Measurements from ENCODE around the gene TMC2. TPM values are rescaled to one million over a fixed set of nuclear protein-coding genes. Genes with fewer than 3 reads are reported as not detected.

TMC2 gene
- total RNA-seq, 2 donors from 2014 or later, result 0.26 TPM; not detected in 1

DNA sequence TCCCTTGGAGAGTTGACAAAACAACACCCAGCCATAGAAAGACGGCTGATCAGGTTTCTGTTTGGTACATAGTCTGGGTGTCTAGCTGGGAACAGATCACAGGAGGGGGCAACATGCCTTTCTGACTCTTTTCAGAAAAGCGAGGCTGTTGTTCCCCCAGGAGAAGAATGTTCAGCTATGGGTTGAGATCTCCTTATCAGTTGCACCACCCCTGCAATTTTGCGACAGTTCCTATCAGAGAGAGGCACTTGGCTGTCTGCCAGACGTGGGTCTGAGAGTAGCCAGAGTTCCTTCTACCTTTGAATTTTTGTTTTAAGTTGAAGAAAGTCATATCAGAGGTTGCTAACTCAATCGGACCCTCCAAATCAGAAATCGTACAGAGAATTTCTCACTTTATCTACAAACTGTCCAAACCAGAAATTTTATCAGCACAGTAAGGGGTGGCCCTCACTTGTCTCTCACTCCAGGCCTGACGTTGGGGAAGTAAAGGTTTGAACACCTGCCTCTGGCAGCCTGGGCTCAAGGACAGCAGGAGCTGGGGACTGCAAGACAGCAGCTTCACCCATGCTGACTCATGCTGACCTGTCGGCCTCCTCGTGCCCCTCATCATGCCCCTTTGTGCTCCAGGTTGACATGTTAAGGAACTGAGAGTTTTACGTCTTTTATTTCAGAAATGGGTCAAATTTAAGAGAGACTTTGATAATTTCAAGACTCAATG is 42.3 kb downstream of the TMC2 start:
- Histone ChIP-seq H3K4me1 (peaks cover 10% of the 10 kb centered on the region), H3K9me3 (no peaks in the 10 kb centered on the region), H3K36me3 (replicated peaks in 1 of 2; ENCODE audit: insufficient read depth in 1 of 2, low read depth in 2 of 2) (no peaks in the 10 kb centered on the region), H3K27me3 (no peaks in the 10 kb centered on the region), H3K27ac (no peak overlapping the region), H3K4me3 (no peak overlapping the region)
- intact Hi-C loops (cut with DNase I), result no loop called here
- no peak for TF ChIP-seq POLR2A (IDR thresholded peaks at IDR 0.05)
- TF ChIP-seq, protein P1, sequence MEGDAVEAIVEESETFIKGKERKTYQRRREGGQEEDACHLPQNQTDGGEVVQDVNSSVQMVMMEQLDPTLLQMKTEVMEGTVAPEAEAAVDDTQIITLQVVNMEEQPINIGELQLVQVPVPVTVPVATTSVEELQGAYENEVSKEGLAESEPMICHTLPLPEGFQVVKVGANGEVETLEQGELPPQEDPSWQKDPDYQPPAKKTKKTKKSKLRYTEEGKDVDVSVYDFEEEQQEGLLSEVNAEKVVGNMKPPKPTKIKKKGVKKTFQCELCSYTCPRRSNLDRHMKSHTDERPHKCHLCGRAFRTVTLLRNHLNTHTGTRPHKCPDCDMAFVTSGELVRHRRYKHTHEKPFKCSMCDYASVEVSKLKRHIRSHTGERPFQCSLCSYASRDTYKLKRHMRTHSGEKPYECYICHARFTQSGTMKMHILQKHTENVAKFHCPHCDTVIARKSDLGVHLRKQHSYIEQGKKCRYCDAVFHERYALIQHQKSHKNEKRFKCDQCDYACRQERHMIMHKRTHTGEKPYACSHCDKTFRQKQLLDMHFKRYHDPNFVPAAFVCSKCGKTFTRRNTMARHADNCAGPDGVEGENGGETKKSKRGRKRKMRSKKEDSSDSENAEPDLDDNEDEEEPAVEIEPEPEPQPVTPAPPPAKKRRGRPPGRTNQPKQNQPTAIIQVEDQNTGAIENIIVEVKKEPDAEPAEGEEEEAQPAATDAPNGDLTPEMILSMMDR (IDR thresholded peaks at IDR 0.05), result no peak
- peak; percentile 42 for ATAC-seq
- WGBS, 2 donors, result 7 to 14% methylated on average over 9 to 10 of the region's 10 CpGs
- peak in 3 of 4 donors; percentile 11 to 41 (median 23) for DNase-seq

GRCh38 chr20:2585811-2586210 is 49.4 kb downstream of the TMC2 start:
- no peak overlapping the region for H3K4me3 ChIP-seq
- no peaks in the 10 kb centered on the region for H3K27me3 ChIP-seq
- intact Hi-C loops (cut with DNase I), result no loop called here
- no peak for DNase-seq
- no peak for ATAC-seq
- no peaks in the 10 kb centered on the region for H3K9me3 ChIP-seq
- no peak overlapping the region for H3K27ac ChIP-seq
- H3K36me3 ChIP-seq (replicated peaks in 1 of 2; ENCODE audit: insufficient read depth in 1 of 2, low read depth in 2 of 2), result no peaks in the 10 kb centered on the region
- WGBS, 2 donors, result 44 to 60% methylated on average over 1 of the region's 1 CpG
- no peak for TF ChIP-seq POLR2A (IDR thresholded peaks at IDR 0.05)
- TF ChIP-seq, protein P1 (IDR thresholded peaks at IDR 0.05), result no peak
- H3K4me1 ChIP-seq, result no peaks in the 10 kb centered on the region

DNA sequence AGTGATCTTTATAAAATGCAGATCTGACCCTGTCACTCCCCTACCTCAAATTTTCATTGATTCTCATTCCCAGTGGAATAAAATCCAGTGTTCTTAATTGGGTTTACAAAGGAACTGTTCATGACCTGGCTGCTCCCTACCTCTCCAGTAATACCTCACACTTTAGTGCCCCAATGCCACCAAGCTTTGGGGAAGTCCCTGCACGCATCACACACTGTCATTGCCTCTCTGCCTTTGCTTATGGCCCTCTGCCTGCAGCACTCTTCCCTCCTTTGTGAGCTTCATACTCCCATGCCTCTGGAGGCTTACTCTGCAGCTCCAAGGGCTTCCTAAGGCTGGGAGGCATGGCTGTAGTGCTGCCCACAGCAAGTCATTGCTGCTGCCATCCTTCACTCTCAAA is 57.4 kb downstream of the TMC2 start:
- Histone ChIP-seq H3K36me3 (replicated peaks in 1 of 2; ENCODE audit: insufficient read depth in 1 of 2, low read depth in 2 of 2) (no peaks in the 10 kb centered on the region), H3K27me3 (no peaks in the 10 kb centered on the region), H3K27ac (no peak overlapping the region), H3K4me1 (no peaks in the 10 kb centered on the region), H3K4me3 (no peak overlapping the region), H3K9me3 (no peaks in the 10 kb centered on the region)
- intact Hi-C loops (cut with DNase I), result no loop called here
- TF ChIP-seq, protein P1 (IDR thresholded peaks at IDR 0.05), result no peak
- no peak for TF ChIP-seq POLR2A (IDR thresholded peaks at IDR 0.05)
- no peak for DNase-seq
- no peak for ATAC-seq
- 65 to 69% methylated on average over 1 of the region's 1 CpG for WGBS, 2 donors

GRCh38 chr20:2595076-2595475 is 58.7 kb downstream of the TMC2 start:
- Histone ChIP-seq H3K36me3 (replicated peaks in 1 of 2; ENCODE audit: insufficient read depth in 1 of 2, low read depth in 2 of 2) (no peaks in the 10 kb centered on the region), H3K27ac (no peak overlapping the region), H3K4me1 (no peaks in the 10 kb centered on the region), H3K9me3 (no peaks in the 10 kb centered on the region), H3K4me3 (no peak overlapping the region), H3K27me3 (no peaks in the 10 kb centered on the region)
- TF ChIP-seq, protein P1 (IDR thresholded peaks at IDR 0.05), result no peak
- no peak for TF ChIP-seq POLR2A (IDR thresholded peaks at IDR 0.05)
- intact Hi-C loops (cut with DNase I), result no loop called here
- ATAC-seq, result no peak
- WGBS, 2 donors, result 86 to 89% methylated on average over 2 of the region's 2 CpGs
- no peak for DNase-seq
